Measurements from ENCODE around the gene TAF13. TPM values are rescaled to one million over a fixed set of nuclear protein-coding genes. Genes with fewer than 3 reads are reported as not detected.

Gene TAF13
- 22.8 to 38.9 TPM (median 26.2 TPM) in 5 replicates for total RNA-seq (2022; extraction: Qiagen RNA extraction; ENCODE audit: low read depth)

GRCh38 chr1:109075531-109076490, at the start of gene TAF13:
TAF13 (minus strand) TSS chr1:109076003; CDS start chr1:109075947, 56 bp downstream.

GRCh38 chr1:109113590-109114341, 38.0 kb upstream of the TAF13 start, which contains the start of gene ELAPOR1:
ELAPOR1 (plus strand) TSS chr1:109114115; CDS start chr1:109114184, 69 bp downstream.

GRCh38 chr1:109090196-109091077, 14.6 kb upstream of the TAF13 start, which contains the start of gene TMEM167B:
TMEM167B (plus strand) TSS chr1:109090764; CDS start chr1:109090873, 109 bp downstream.

GRCh38 chr1:109041621-109042468, 34.0 kb downstream of the TAF13 start, which contains the start of gene WDR47:
WDR47 (minus strand) TSS chr1:109042102; CDS start chr1:109023512, 18,590 bp downstream.

Other genes with a start within 250 kb of the TAF13 start
- gene AKNAD1, start 218.9 kb downstream of the TAF13 start, total RNA-seq (2022; extraction: Qiagen RNA extraction; ENCODE audit: low read depth), result 0.46 to 1.5 TPM (median 0.74 TPM) in 5 replicates
- gene GPSM2, start 199.0 kb downstream of the TAF13 start, total RNA-seq (2022; extraction: Qiagen RNA extraction; ENCODE audit: low read depth), result 12.0 to 17.7 TPM (median 16.1 TPM) in 5 replicates
- gene CLCC1, start 112.5 kb downstream of the TAF13 start, total RNA-seq (2022; extraction: Qiagen RNA extraction; ENCODE audit: low read depth), result 16.3 to 17.5 TPM (median 17.3 TPM) in 5 replicates
- gene WDR47, start 33.9 kb downstream of the TAF13 start, total RNA-seq (2022; extraction: Qiagen RNA extraction; ENCODE audit: low read depth), result 5.4 to 7.7 TPM (median 6.6 TPM) in 5 replicates
- gene TMEM167B, start 14.8 kb upstream of the TAF13 start, total RNA-seq (2022; extraction: Qiagen RNA extraction; ENCODE audit: low read depth), result 9.1 to 13.3 TPM (median 9.7 TPM) in 5 replicates
- gene ELAPOR1, start 38.1 kb upstream of the TAF13 start, total RNA-seq (2022; extraction: Qiagen RNA extraction; ENCODE audit: low read depth), result 0.43 to 1.1 TPM (median 0.51 TPM) in 5 replicates
- gene SARS1, start 137.9 kb upstream of the TAF13 start, total RNA-seq (2022; extraction: Qiagen RNA extraction; ENCODE audit: low read depth), result 97.7 to 110 TPM (median 104 TPM) in 5 replicates
- gene CELSR2, start 173.5 kb upstream of the TAF13 start, total RNA-seq (2022; extraction: Qiagen RNA extraction; ENCODE audit: low read depth), result 3.8 to 6.4 TPM (median 5.5 TPM) in 5 replicates
- gene PSRC1, start 207.1 kb upstream of the TAF13 start, total RNA-seq (2022; extraction: Qiagen RNA extraction; ENCODE audit: low read depth), result 21.3 to 26.8 TPM (median 24.2 TPM) in 5 replicates
- not detected in 5 replicates for gene MYBPHL, start 231.0 kb upstream of the TAF13 start, total RNA-seq (2022; extraction: Qiagen RNA extraction; ENCODE audit: low read depth)

All from A549 treated with CpdA at 1 μM for 4 hours (cell line).